Stromal cell of bone marrow (primary cell): Measurements from ENCODE around the gene FAM174C.

Source experiments
- DNase-seq: peaks from one replicate; pipeline ENCODE4 v3.0.0-alpha.2; 2012; ENCODE audit warnings: low read depth

FAM174C gene

GRCh38 chr19:1286487-1287353 is 11.4 kb downstream of the FAM174C start:
- DNase-seq, result no peak

GRCh38 chr19:1287354-1288225 is 12.3 kb downstream of the FAM174C start:
- no peak for DNase-seq

GRCh38 chr19:1288226-1288612 is 12.9 kb downstream of the FAM174C start:
- no peak for DNase-seq

GRCh38 chr19:1288833-1289685 is 13.7 kb downstream of the FAM174C start:
- no peak for DNase-seq

- DNase-seq, result no peak
Measured at GRCh38 chr19:1289686-1290025, 14.3 kb downstream of the FAM174C start.

GRCh38 chr19:1290196-1290702 is 14.9 kb downstream of the FAM174C start:
- DNase-seq, result no peak

GRCh38 chr19:1290703-1291651 is 15.6 kb downstream of the FAM174C start:
- DNase-seq, result no peak

GRCh38 chr19:1291761-1292418 is 16.6 kb downstream of the FAM174C start:
- DNase-seq, result no peak

GRCh38 chr19:1292419-1293151 is 17.3 kb downstream of the FAM174C start:
- no peak for DNase-seq

GRCh38 chr19:1293782-1294604 is 18.7 kb downstream of the FAM174C start:
- no peak for DNase-seq

GRCh38 chr19:1294688-1295087 is 19.4 kb downstream of the FAM174C start:
- DNase-seq, result no peak

- no peak for DNase-seq
Measured at GRCh38 chr19:1295169-1296012, 20.1 kb downstream of the FAM174C start.

- no peak for DNase-seq
Measured at GRCh38 chr19:1296078-1296477, 20.7 kb downstream of the FAM174C start.

- no peak for DNase-seq
Measured at GRCh38 chr19:1296575-1297271, 21.4 kb downstream of the FAM174C start.

- DNase-seq, result no peak
Measured at GRCh38 chr19:1298235-1298634, 22.9 kb downstream of the FAM174C start.

GRCh38 chr19:1299801-1300200 is 24.5 kb downstream of the FAM174C start:
- DNase-seq, result no peak
